Neural crest cell (in vitro differentiated cells): ENCODE results near the gene SDF2. TPM values are rescaled to one million over a fixed set of nuclear protein-coding genes. Genes with fewer than 3 reads are reported as not detected.
A peak's percentile ranks its signal among the peaks of the same experiment; 100 is the strongest.

ENCODE experiments used
- DNase-seq: peaks from one replicate; pipeline ENCODE4 v3.0.0; 2021; ENCODE audit warnings: low read depth, mixed read lengths, low spot score
- H3K27ac Mint-ChIP-seq: one replicate; pipeline ENCODE4 v1.8.0; 2021; ENCODE audit warnings: mild to moderate bottlenecking, mixed read lengths; ENCODE audit not compliant: unreplicated experiment
- H3K27me3 Mint-ChIP-seq: 2 replicates; pipeline ENCODE4 v1.8.0; 2021; ENCODE audit warnings: low read depth, mild to moderate bottlenecking, mixed read lengths
- H3K36me3 Mint-ChIP-seq: 2 replicates; pipeline ENCODE4 v1.8.0; 2021; ENCODE audit warnings: low read depth, mild to moderate bottlenecking, mixed read lengths
- H3K4me1 Mint-ChIP-seq: 2 replicates; pipeline ENCODE4 v1.8.0; 2021; ENCODE audit warnings: mixed read lengths
- H3K4me3 Mint-ChIP-seq: one replicate; pipeline ENCODE4 v1.8.0; 2021; ENCODE audit warnings: mild to moderate bottlenecking, mixed read lengths
- H3K9me3 Mint-ChIP-seq: 2 replicates; pipeline ENCODE4 v1.8.0; 2021; ENCODE audit warnings: mixed read lengths
- total RNA-seq: library from RNA; stranded (reverse); gene quantifications from 2 replicates; pipeline ENCODE4 v1.2.1, GENCODE V29; 2021
- TF ChIP-seq, protein P1 (sequence below): fragments of 200-600 bp; sonication (generic); conservative IDR thresholded peaks from 2 replicates; pipeline ENCODE4 v1.5.0; 2021; ENCODE audit warnings: antibody characterized with exemption, mild to moderate bottlenecking

SDF2 gene
- total RNA-seq, 1 donor from 2014 or later, result 48.2 TPM

DNA sequence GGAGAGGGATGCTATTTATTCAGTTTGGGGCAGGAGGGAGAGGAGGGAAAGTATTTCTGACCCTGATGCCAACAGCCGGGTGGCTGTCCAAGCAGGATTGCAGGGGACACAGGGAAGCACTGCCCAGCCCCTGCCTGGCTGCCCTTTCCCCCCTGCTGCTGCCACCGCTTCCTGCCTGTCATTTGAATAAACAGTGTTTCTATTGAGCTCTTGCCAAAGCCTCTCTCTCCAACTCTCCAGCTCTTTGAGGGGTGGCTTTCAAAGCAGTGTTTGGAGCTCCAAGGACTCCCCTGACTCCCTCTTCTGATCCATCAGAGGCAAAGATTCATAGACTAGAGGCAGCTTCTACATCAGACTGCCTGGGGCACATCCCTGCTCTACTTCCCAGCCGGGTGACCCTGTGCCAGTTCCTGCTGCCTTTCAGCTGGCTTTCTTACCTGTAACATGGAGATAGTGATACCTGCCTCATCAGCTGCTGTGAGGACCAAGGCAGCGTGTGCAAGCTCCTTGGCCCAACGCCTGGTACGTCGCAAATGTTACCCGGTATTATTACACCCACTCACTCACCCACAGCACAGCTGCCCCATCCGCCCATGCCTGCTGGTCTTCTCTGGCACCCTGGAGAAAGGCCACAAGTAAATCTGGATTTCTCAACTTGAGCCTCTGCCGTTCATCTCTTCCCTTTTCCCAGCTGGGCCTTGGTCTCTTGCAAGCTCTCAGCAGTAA is 40.5 kb upstream of the SDF2 start:
- TF ChIP-seq, protein P1, sequence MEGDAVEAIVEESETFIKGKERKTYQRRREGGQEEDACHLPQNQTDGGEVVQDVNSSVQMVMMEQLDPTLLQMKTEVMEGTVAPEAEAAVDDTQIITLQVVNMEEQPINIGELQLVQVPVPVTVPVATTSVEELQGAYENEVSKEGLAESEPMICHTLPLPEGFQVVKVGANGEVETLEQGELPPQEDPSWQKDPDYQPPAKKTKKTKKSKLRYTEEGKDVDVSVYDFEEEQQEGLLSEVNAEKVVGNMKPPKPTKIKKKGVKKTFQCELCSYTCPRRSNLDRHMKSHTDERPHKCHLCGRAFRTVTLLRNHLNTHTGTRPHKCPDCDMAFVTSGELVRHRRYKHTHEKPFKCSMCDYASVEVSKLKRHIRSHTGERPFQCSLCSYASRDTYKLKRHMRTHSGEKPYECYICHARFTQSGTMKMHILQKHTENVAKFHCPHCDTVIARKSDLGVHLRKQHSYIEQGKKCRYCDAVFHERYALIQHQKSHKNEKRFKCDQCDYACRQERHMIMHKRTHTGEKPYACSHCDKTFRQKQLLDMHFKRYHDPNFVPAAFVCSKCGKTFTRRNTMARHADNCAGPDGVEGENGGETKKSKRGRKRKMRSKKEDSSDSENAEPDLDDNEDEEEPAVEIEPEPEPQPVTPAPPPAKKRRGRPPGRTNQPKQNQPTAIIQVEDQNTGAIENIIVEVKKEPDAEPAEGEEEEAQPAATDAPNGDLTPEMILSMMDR, result no peak
- Mint-ChIP-seq H3K4me3 (peak overlapping the region; percentile 70), H3K27me3 (peaks cover 1% of the 10 kb centered on the region), H3K27ac (peak overlapping the region; percentile 84), H3K36me3 (peaks cover 16% of the 10 kb centered on the region), H3K9me3 (no peaks in the 10 kb centered on the region), H3K4me1 (peaks cover 24% of the 10 kb centered on the region)
- DNase-seq, result no peak

DNA sequence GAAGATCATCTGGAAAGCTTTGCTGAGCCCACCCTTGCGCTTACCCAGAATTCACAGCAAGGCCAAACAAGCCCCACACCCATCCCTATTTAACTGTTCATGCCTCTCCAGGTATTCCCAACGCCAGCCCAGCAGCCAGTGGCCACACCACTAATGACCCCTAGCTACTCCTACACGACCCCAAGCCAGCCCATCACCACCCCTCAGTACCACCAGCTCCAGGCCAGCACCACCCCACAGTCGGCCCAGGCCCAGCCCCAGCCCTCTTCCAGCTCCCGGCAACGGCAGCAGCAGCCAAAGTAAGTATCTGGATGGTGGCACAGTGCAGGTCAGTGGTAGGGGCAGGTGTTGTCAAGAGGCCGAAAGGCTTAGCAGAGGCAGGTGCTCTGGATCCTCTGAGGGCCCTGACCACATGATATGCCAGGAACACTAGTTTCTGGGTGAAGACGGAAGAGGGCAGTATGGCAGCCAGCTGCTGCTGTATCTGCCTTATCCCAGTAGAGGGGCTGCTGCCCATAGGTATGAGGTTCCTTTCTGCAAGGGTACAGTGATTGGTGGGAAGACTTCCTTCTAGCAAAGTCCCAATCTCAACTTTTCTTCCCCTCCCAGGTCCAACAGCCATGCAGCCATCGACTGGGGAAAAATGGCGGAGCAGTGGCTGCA is 39.3 kb upstream of the SDF2 start:
- TF ChIP-seq, protein P1, result no peak
- H3K36me3 Mint-ChIP-seq, result peaks cover 15% of the 10 kb centered on the region
- H3K4me3 Mint-ChIP-seq, result no peak overlapping the region
- H3K27ac Mint-ChIP-seq, result no peak overlapping the region
- no peaks in the 10 kb centered on the region for H3K9me3 Mint-ChIP-seq
- H3K4me1 Mint-ChIP-seq, result peaks cover 22% of the 10 kb centered on the region
- DNase-seq, result no peak
- no peaks in the 10 kb centered on the region for H3K27me3 Mint-ChIP-seq

DNA sequence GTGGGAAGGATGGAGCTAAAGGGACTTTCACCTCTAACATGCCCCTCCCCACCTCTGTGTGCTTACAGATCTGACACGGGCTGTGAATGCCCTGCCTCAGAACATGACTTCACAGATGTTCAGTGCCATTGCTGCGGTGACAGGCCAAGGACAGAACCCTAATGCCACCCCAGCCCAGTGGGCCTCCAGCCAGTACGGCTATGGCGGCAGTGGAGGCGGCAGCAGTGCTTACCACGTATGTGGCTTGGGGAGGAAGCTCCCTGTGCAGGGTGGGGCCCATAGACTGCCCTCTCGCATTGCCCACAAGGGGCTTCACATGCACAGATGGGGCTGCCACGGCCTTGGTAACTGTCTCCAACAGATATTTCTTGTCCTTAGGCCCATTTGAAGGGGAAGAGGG is 38.6 kb upstream of the SDF2 start:
- TF ChIP-seq, protein P1, result no peak
- peaks cover 15% of the 10 kb centered on the region for H3K36me3 Mint-ChIP-seq
- H3K27me3 Mint-ChIP-seq, result no peaks in the 10 kb centered on the region
- H3K27ac Mint-ChIP-seq, result no peak overlapping the region
- peaks cover 22% of the 10 kb centered on the region for H3K4me1 Mint-ChIP-seq
- H3K9me3 Mint-ChIP-seq, result no peaks in the 10 kb centered on the region
- H3K4me3 Mint-ChIP-seq, result no peak overlapping the region
- DNase-seq, result no peak

DNA sequence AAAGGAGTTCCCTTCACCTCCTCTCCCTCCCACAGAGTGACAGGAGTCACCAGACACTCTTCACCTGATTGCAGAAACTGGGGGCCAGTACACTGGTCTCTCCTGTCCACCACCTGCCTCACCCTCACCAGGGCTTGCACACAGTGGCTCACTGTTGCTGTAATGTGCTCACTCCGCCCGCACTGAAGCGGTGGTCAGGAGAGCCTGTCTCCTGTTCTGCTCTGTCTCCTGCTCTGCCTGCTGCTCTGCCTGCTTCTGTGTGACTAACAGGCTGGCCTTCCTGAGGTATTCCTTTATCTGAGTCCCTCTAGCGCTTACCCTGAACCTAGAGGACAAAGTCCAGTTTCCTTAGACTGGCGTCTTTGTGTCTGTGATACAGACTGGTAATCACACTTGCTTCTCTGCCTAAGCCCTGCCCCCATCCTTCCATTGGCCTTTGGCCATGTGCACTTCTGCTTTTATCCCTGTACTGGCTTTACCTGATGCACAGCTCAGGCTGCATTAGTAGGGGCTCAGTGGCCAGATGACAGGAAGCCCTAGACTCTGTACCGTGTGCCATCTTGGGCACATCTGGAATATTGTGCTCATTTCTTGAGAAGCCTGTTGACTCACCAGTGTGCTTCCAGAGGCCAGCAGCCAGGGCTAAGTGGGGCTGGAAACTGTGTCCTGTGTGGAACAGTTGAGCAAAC is 36.7 kb upstream of the SDF2 start:
- Mint-ChIP-seq H3K36me3 (peaks cover 23% of the 10 kb centered on the region), H3K27me3 (no peaks in the 10 kb centered on the region), H3K4me3 (no peak overlapping the region), H3K27ac (no peak overlapping the region), H3K9me3 (no peaks in the 10 kb centered on the region), H3K4me1 (peaks cover 24% of the 10 kb centered on the region)
- TF ChIP-seq, protein P1, result no peak
- DNase-seq, result no peak

DNA sequence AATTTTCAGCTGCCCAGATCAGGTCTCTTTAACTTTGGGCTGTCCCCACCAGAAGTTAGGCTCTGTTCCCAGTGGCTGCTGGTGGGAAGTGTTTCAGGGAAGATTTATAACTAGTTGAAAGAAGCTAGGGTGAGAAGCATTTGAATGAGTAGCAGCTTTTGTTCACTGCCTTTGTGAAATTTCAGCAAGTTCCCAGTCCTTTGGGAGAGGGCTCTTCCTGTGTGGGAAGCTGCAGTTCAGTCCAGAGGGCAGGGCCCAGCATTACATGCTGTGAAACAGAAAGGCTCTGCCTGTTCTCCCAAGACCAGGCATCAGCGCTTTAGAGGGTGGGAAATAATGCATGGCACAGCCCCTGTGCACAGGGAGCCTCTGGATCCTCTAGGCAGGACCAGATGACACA is 32.2 kb upstream of the SDF2 start:
- H3K27ac Mint-ChIP-seq, result peak overlapping the region; percentile 44

More for the DNA sequence above, 32.2 kb upstream of the SDF2 start:
- peaks cover 10% of the 10 kb centered on the region for H3K4me1 Mint-ChIP-seq
- TF ChIP-seq, protein P1, result no peak
- H3K4me3 Mint-ChIP-seq, result no peak overlapping the region
- H3K9me3 Mint-ChIP-seq, result no peaks in the 10 kb centered on the region
- no peak for DNase-seq
- H3K36me3 Mint-ChIP-seq, result peaks cover 28% of the 10 kb centered on the region
- H3K27me3 Mint-ChIP-seq, result no peaks in the 10 kb centered on the region
